GM15510 (cell line): ENCODE data around the gene UBE2H.

ENCODE experiments used
- POLR2A ChIP-seq: IDR thresholded peaks from 3 replicates; pipeline ENCODE4 v1.6.1; 2011; ENCODE audit warnings: borderline replicate concordance; ENCODE audit not compliant: insufficient read length; ENCODE audit errors: extremely low read depth

Gene UBE2H

DNA sequence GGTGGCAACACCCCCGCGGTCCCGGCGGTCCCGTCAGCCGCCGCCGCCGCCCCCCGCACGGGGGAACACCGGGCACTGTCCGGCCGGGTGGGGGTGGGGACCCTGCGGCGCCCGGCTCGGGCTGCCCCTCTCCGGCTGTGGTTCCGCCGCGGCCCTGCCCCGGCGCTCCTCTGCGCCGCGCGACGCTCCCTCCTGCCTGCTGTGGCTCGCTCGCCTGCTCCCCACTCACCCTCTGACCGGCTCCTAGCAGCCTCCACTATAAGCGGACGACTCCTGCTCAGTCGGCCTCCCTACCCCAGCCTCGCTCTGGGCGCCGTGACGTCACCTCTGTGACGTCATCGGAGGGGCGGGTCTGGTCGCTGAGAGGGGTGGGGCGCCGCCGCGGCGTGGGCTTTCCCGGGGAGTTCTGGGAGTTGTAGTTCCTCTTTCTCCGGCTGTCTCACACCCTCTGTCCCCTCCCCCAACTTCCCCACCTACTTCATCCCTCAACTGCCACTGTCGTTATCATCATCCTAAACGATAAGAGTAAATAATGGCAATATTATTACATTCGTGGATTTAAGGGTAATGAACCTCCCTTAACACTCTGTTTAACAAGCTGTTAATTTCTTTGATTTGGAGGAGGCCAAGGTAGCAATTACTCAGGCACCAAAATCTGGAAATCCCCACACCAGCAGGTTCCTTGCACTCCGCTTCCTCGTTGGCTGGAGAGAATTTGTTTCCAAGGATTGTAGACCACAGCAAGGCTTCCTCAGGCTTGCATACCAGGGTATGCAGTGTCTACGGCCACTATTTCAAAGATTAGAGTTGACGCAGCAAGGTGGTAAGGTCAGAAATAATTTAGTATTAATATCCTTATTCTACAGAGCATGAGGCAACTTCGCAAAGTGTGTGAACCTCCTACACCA lies at the start of gene UBE2H:
UBE2H (minus strand) TSS at position 308 of the 908 bp plus-strand sequence. CDS start 405 bp downstream, outside the sequence.
- peak; percentile 78 for TF ChIP-seq POLR2A

DNA sequence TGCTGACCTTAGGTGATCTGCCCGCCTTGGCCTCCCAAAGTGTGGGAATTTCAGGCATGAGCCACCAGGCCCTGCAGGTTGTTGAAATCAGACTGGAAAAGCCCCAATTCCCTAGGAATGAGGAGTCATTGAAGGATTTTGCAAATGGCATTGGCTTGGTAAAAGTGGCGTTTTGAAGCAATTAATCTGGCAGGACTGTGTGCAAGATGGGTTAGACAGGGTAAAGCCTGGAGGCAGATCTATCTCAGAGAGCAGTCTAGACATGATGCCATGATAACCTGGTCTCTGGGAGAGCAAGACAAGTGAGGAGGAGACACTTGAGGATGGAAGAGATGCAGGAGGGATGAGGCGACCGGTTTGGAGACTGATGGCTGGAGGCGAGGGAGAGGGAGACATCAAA lies 45.7 kb upstream of the UBE2H start:
- TF ChIP-seq POLR2A, result no peak

DNA sequence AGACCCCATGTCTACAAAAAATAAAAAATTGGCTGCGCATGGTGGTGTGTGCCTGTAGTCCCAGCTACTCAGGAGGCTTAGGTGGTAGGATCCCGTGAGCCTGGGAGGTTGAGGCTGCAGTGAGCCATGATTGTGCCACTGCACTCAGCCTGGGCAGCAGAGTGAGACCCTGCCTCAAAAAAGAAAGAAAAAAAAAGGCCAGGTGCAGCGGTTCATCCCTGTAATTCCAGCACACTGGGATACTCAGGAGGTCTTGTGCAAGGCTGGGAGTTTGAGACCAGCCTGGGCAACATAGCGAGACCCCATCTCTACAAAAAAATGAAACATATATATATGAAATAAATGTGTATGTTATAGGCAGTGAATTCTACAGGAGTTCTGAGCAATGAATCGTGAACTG lies 44.5 kb upstream of the UBE2H start:
- no peak for TF ChIP-seq POLR2A

DNA sequence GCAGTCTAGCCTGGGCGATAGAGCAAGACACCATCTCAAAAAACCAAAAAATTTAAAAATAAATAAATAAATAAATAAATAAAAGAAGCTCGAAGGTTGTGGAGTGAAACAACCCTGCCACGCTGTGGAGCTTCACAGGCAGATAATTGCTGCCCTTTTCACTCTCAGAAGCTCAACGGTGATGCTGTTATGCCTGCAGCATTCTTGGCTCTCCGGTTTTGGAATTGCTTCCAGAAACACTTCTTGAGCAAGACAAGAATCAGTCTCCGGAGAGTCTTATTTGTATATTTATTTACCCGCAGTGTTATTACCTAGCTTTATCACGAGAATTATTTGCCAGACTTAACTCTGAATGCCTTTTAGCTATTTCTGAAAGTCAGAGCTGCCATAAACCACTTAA lies 40.5 kb upstream of the UBE2H start:
- no peak for TF ChIP-seq POLR2A

DNA sequence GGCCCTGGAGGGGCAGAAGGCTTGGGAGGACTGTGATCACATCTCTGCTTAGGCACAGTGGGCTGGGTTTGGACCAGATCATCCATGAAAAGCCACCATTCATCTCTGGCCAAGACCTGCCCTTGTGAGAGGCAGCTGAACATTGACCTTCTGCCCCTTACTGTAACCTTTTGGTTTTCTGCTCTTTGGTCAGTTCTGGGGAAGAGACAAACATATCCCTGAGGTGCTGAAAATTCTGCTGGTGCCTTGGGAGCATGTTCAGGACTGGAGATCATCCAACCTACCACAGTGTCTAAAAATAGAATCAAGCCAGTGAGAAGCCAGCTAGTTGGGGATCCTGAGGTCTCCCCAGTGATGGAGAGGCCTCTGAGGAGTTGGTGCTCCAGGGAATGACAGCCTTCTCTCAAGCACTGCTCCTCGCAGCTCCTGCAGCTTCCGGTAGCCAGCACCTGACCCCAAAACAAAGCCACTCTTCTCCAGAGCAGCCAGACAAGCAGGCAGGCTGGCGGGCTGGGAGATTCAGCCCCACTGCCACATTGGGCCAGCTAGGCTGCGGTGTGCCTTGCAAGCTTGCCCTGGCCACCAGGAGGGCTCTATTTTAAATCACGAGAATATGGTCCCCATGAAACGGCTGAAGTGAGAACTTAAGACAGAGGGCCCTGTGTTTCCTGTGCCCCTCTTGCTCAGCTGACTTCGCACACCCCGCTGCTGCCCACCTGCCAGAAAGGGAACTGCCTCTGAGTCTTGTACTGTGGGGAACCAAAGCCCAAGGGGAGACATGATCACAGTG lies 37.8 kb upstream of the UBE2H start:
- no peak for TF ChIP-seq POLR2A

DNA sequence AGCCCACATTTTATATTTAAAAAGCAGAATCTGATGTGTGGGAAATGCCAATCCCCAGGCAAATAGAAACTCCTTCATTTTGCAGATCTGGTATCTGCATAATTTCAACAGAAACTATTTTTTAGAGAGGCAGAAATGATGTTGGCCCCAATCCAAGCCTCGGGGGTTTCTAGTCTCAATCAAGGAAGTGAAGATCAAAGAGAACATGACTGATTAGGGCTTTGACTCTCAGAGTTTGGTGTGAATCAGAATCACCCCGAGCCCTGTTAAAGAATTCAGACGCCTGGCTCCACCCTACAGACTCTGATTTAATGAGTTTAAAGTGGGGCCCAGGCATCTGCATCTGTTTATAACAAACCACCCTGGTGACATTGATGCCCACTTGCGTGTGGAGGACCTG lies 36.7 kb upstream of the UBE2H start:
- TF ChIP-seq POLR2A, result no peak

DNA sequence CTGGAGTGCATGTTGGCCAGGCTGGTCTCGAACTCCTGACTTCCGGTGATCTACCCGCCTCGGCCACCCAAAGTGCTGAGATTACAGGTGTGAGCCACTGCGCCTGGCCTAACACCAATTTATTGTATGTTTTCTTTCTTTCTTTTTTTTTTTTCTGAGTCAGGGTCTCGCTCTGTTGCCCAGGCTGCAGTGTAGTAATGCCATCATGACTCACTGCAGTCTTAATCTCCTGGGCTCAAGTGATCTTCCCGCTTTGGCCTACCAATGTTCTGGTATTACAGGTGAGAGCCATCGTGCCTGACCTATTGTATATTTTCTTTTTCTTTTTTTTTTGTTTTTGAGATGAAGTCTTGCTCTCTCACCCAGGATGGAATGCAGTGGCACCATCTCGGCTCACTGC lies 33.8 kb upstream of the UBE2H start:
- TF ChIP-seq POLR2A, result no peak

DNA sequence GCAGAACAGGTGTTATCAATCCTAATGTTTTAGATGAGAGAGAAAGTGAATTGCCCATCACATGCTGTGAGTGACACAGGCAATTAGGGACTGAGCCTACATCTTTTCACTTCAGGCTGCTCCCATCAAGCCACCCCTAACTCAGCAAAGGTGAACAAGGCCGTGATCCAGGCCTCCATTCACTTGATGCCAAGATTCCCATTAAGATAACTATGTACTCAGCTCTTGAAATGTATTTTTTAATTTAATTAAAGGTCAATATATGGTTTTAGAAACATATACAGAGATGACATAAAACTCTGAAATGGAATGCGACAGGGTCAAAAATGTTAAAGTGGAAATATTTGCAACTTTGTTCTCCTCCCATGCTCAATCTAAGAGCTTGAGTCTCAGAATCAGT lies 27.9 kb upstream of the UBE2H start:
- TF ChIP-seq POLR2A, result no peak

DNA sequence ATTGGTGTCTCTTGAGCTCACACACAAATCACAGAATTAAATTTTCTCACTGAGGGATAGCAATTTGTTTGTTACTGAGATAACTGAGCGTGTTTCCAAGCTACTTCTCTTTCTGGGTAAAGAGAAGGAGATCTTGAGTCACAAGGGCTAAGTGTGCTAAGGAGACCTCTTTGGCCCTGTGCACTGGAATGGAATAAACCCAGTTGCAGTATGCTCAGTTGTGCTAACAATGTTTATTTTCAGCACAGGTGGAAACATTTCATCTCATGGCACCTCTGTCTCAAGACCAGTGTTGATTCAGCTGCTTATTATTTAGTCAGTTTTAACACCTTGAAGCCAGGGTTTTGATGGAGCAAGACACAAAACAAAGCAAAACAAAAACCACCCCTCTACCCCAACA lies 22.5 kb upstream of the UBE2H start:
- no peak for TF ChIP-seq POLR2A

DNA sequence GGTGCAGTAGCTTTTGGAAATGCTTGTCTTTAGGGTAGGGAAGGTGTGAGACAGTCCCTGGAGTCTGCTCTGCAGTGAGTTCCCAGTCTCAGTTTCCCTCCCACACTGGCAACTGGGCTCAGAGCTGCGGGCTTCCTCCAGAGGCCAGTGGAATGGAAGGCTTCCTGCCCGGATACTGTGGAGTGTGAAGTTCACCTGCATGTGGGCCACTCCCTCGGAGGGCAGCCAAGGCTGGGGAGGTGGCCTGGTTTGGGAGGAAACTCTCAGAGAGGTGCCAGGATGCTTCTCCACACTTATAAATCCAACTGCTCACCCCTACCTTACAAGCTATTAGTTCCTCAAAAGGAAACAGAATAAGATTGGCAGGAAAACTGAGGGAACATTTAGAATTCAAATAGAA lies 18.1 kb upstream of the UBE2H start:
- TF ChIP-seq POLR2A, result no peak

DNA sequence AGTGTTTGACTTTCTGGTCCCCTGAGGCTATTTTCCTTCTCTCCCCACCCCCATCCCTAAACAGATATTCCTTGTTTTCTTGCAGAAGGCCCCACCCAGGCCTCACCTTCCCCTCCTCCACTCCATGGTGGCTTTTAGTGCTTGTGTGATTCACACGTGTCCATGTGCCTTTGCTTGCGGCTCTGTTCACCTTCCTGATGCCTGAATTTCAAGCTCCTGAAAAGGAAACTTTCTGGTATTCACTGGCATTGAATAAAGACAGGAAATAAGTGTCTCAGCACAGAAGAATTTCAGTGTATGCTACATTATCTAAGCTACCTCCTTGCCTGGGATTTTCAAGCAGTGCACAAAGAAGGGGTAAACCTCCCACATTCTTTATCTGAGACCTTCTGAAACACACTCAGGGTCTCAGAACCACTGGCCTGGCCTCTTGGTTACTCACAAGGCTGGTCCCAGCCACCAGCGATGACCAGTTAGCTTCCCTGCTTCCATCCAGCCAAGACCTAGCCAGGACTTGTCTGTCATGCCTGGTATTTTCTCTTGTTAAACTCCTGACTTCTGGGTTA lies 17.2 kb upstream of the UBE2H start:
- no peak for TF ChIP-seq POLR2A

DNA sequence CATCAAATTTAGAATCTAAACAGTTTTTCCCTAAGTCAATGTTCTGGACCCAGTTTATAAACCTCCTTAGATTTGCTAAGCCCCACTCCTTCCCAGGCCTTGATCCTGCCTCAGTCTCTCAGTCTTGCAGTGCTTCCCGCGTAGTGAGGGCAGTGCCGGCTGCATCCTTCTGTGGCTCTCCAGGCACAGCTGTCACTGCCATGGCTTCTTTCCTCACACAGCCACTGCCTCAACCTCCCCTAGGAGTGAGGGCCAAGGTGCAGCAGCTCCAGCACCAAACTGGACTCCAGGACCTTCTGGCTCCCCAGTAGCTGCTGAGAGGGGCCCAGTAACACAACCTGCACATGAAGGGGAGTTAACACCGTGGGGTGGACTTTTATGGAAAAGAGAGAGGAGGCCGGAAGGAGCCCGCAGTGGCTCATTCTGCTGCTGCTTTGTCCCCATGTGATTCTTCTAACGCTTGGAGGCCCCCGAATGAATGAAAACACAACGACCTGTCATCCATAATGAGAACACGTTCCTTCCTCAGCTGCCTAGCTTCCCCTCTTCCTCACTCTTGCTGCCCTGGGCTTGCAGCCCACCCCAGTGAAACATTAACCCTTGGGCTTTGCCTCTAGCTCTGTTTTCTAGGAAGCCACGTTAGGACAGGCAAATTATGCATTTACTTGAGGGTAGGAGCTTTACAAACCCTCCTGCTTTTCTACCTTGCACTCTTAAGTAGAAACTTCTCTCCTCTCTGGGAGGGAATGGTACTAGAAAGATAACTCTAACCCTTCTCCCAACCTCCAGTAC lies 16.0 kb upstream of the UBE2H start:
- no peak for TF ChIP-seq POLR2A

DNA sequence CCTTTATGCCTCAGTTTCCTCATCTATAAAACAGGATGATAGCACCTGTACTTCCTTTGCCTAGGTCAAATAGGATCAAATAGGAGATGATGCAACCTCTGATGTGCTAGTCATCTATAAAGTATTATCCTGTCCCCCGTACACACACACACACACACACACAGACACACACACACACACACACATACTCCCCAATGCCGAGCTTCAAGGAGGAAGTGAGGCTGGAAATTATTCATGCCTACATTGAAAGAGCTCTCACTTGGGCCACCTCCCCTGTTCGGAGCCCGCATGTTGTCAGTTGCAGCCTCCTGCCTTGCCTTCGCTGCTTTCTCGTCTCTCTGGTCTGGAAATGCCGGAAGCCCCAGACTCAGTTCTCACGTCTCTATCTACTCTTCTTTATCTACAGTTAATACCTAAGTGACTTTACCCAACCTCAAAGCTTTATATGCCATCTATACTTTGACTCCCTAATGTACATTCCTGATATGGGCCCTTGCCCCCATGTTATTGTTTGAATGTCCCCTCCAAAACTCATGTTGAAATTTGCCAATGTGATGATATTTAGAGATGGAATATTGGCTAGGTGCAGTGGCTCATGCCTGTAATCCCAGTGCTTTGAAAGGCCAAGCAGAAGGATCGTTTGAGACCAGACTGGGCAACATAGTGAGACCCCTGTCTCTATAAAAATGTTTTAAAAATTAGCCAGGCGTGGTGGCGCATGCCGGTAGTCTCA lies 6.9 kb upstream of the UBE2H start:
- TF ChIP-seq POLR2A, result no peak
